Measurements from ENCODE around the gene HLA-DOA. TPM values are rescaled to one million over a fixed set of nuclear protein-coding genes. Genes with fewer than 3 reads are reported as not detected.

The HLA-DOA gene
- total RNA-seq, 4 donors from 2014 or later = 1.0 to 20.8 (median 6.8) TPM

DNA sequence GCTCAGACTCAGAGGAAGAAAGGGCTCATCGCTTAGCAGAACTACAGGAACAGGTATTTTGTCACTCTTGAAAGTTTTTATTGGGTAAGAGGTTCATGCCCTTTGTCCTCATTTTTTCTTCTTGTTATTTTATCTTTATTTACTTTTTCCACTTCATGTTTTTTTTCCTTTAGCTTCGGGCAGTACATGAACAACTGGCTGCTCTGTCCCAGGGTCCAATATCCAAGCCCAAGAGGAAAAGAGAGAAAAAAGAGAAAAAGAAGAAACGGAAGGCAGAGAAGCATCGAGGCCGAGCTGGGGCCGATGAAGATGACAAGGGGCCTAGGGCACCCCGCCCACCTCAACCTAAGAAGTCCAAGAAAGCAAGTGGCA is 31.5 kb downstream of the HLA-DOA start:
- DNase-seq (ENCODE audit: low spot score) = no peak
- TF ChIP-seq, protein P1, sequence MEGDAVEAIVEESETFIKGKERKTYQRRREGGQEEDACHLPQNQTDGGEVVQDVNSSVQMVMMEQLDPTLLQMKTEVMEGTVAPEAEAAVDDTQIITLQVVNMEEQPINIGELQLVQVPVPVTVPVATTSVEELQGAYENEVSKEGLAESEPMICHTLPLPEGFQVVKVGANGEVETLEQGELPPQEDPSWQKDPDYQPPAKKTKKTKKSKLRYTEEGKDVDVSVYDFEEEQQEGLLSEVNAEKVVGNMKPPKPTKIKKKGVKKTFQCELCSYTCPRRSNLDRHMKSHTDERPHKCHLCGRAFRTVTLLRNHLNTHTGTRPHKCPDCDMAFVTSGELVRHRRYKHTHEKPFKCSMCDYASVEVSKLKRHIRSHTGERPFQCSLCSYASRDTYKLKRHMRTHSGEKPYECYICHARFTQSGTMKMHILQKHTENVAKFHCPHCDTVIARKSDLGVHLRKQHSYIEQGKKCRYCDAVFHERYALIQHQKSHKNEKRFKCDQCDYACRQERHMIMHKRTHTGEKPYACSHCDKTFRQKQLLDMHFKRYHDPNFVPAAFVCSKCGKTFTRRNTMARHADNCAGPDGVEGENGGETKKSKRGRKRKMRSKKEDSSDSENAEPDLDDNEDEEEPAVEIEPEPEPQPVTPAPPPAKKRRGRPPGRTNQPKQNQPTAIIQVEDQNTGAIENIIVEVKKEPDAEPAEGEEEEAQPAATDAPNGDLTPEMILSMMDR (IDR thresholded peaks at IDR 0.05) = no peak
- ATAC-seq (ENCODE audit: low FRiP score) = no peak

DNA sequence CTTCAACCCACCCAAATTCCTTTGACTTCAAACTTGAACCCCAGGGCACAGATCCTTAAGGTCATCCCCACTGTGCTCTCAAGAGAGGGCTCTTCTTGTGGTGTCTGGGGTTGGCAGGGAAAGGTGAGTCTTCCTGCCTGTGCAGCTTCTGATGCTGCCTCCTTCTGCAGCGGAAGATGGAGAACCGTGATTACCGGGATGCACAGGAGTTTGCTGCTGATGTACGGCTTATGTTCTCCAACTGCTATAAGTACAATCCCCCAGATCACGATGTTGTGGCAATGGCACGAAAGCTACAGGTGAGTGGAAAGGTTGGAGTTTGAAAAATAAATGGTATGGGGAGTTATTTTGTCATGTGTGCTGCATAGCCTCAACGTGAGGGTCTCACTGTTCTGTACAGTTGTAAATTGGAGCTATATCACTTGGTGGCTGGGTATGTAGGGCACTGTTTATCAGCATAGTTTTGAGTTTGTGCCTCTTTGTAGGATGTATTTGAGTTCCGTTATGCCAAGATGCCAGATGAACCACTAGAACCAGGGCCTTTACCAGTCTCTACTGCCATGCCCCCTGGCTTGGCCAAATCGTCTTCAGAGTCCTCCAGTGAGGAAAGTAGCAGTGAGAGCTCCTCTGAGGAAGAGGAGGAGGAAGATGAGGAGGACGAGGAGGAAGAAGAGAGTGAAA is 32.0 kb downstream of the HLA-DOA start:
- TF ChIP-seq, protein P1 (IDR thresholded peaks at IDR 0.05) = no peak
- ATAC-seq (ENCODE audit: low FRiP score) (no peak), DNase-seq (ENCODE audit: low spot score) (no peak)

DNA sequence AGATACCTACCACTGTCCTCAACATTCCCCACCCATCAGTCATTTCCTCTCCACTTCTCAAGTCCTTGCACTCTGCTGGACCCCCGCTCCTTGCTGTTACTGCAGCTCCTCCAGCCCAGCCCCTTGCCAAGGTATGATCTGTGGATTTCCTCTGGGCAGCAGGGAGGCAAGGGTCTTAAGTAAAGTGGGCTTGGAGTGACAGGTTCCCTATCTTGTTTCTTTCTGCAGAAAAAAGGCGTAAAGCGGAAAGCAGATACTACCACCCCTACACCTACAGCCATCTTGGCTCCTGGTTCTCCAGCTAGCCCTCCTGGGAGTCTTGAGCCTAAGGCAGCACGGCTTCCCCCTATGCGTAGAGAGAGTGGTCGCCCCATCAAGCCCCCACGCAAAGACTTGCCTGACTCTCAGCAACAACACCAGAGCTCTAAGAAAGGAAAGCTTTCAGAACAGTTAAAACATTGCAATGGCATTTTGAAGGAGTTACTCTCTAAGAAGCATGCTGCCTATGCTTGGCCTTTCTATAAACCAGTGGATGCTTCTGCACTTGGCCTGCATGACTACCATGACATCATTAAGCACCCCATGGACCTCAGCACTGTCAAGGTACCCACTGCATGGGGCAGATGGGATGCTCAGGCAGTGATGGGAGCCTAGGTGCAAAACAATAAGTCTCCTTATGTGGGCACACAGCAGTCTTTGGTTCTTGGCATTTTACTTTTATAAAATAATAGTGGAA is 32.9 kb downstream of the HLA-DOA start:
- TF ChIP-seq, protein P1 (IDR thresholded peaks at IDR 0.05) = no peak
- no peak for ATAC-seq (ENCODE audit: low FRiP score)
- no peak for DNase-seq (ENCODE audit: low spot score)

DNA sequence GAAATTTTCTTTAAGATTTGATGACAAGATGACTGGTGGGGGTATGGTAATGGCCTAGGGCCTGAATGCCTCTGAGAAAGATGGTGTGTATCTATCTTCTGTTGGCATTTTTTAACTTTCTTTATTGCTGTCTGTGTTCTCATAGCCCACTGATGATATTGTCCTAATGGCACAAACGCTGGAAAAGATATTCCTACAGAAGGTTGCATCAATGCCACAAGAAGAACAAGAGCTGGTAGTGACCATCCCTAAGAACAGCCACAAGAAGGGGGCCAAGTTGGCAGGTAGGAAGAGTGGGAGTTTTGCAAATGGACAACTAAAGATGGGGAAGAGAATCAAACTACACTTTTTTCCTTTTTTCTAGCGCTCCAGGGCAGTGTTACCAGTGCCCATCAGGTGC is 33.5 kb downstream of the HLA-DOA start:
- TF ChIP-seq, protein P1 (IDR thresholded peaks at IDR 0.05) = no peak
- DNase-seq (ENCODE audit: low spot score) (no peak), ATAC-seq (ENCODE audit: low FRiP score) (no peak)

DNA sequence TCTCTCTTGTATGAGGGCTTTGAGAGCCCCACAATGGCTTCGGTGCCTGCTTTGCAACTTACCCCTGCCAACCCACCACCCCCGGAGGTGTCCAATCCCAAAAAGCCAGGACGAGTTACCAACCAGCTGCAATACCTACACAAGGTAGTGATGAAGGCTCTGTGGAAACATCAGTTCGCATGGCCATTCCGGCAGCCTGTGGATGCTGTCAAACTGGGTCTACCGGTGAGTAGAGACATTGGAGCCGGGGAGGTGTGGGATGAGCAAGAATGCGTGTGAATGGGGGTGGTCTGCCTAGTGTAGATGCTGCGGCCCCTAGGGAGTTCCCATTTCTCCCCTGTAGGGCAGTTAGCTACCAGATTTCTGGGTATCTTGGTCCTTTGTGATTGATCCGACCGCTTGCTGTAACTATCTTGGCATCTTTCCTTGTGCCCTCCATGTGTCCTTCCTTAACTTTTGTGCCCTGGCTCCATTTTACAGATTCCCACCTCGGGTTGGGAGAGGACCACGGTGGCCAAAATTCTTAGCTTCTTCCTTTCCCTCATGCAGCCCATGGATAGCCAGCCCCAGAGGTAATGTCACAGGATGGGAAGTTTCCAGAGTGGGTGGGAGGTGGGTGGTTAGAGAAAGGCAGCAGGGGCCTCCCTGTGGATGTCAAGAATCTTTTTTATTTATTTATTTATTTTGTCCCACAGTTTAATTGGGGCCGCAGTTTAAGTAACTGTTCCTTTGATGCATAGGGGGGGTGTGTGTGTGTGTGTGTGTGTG is 34.7 kb downstream of the HLA-DOA start:
- DNase-seq (ENCODE audit: low spot score) (no peak), ATAC-seq (ENCODE audit: low FRiP score) (no peak)
- TF ChIP-seq, protein P1 (IDR thresholded peaks at IDR 0.05) = no peak

DNA sequence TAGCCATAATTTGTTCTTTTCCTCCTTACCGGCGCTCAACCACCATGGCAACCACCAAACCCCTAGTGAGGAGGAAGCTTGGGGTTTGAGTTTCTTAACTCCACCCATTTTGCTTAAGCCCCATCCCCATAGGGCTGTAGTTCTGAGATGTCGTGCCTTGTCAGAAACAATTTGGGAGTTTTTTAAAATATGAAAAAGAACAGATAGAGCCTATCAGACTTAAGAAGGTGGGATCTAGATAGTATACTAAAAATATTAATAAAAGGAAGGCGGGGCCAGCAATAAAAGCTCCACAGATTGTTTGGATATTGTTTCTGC is 35.4 kb downstream of the HLA-DOA start:
- TF ChIP-seq, protein P1 (IDR thresholded peaks at IDR 0.05) = no peak
- DNase-seq (ENCODE audit: low spot score) (no peak), ATAC-seq (ENCODE audit: low FRiP score) (no peak)

Data from omental fat pad (tissue), 4 donors.